Measurements from ENCODE around the gene POU2F2.

POU2F2 gene

DNA sequence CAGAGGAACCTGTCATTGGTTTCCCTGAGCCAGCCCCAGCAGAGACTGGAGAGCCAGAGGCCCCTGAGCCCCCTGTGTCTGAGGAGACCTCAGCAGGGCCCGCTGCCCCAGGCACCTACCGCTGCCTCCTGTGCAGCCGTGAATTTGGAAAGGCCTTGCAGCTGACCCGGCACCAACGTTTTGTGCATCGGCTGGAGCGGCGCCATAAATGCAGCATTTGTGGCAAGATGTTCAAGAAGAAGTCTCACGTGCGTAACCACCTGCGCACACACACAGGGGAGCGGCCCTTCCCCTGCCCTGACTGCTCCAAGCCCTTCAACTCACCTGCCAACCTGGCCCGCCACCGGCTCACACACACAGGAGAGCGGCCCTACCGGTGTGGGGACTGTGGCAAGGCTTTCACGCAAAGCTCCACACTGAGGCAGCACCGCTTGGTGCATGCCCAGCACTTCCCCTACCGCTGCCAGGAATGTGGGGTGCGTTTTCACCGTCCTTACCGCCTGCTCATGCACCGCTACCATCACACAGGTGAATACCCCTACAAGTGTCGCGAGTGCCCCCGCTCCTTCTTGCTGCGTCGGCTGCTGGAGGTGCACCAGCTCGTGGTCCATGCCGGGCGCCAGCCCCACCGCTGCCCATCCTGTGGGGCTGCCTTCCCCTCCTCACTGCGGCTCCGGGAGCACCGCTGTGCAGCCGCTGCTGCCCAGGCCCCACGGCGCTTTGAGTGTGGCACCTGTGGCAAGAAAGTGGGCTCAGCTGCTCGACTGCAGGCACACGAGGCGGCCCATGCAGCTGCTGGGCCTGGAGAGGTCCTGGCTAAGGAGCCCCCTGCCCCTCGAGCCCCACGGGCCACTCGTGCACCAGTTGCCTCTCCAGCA, 52.1 kb downstream of the POU2F2 start:
- no peak for DNase-seq (ENCODE audit: low spot score)

DNA sequence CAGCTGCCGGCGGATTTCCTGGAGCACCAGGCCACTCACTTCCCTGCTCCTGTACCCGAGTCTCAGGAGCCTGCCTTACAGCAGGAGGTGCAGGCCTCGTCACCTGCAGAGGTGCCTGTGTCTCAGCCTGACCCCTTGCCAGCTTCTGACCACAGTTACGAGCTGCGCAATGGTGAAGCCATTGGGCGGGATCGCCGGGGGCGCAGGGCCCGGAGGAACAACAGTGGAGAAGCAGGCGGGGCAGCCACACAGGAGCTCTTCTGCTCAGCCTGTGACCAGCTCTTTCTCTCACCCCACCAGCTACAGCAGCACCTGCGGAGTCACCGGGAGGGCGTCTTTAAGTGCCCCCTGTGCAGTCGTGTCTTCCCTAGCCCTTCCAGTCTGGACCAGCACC, 53.0 kb downstream of the POU2F2 start:
- DNase-seq (ENCODE audit: low spot score): no peak

DNA sequence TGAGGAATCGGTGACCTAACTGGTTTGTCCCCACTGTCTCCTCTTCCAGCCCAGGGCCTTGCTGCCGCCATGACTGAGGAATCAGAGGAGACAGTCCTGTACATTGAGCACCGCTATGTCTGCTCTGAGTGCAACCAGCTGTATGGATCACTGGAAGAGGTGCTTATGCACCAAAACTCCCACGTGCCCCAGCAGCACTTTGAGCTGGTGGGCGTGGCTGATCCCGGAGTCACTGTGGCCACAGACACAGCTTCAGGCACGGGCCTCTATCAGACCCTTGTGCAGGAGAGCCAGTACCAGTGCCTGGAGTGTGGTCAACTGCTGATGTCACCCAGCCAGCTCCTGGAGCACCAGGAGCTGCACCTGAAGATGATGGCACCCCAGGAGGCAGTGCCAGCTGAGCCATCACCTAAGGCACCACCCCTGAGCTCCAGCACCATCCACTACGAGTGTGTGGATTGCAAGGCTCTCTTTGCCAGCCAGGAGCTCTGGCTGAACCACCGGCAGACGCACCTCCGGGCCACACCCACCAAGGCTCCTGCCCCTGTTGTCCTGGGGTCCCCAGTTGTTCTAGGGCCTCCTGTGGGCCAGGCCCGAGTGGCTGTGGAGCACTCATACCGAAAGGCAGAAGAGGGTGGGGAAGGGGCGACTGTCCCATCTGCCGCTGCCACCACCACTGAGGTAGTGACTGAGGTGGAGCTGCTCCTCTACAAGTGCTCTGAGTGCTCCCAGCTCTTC, 53.5 kb downstream of the POU2F2 start:
- DNase-seq (ENCODE audit: low spot score): no peak

DNA sequence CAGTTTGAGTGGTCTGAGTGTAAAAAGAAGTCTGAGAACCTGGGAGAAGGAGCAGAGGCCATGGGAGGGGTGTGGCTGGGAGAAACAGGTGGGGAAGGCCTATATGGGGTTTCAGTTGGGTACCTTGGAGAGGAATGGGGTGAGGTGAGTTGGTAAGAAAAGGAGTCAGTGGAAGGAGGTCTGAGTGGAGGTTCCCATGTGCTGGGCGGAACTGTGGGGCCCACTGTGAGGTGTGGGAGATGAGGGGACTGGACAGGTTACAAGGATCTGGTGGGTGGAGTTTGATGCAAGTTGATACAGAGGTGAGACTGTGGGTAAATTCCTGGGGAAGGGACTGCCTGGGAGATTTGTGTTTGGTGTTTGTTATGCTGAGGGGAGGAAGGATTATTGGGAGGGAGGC, 54.2 kb downstream of the POU2F2 start:
- DNase-seq (ENCODE audit: low spot score): no peak

DNA sequence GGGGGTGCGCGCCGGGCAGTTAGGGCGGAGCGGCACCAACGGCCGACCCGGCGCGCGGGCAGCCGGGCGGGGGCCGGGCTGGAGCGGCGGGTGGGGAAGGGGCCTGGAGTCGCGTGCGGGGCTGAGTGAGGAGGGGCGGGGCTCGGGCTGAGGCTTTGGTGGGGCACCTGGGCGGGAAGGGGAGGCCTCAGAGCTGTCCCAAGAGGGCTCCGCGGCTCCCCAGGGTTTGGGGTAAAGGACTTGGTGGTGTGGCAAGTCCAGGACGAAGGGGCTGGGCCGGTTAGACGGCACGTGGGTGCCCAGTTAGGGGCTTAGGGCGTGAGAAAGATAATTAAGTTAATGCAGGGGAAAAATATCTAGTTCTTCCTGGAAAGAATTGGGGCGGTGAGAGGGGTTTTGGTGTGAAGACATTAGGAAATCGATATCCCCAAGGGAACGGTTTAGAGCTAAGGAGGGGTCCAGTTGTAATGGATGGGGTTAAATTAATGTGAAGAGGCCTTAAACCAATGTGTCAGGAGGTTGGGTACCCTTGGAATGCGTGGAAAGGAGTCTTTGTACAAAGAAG, 55.8 kb downstream of the POU2F2 start:
- no peak for DNase-seq (ENCODE audit: low spot score)

DNA sequence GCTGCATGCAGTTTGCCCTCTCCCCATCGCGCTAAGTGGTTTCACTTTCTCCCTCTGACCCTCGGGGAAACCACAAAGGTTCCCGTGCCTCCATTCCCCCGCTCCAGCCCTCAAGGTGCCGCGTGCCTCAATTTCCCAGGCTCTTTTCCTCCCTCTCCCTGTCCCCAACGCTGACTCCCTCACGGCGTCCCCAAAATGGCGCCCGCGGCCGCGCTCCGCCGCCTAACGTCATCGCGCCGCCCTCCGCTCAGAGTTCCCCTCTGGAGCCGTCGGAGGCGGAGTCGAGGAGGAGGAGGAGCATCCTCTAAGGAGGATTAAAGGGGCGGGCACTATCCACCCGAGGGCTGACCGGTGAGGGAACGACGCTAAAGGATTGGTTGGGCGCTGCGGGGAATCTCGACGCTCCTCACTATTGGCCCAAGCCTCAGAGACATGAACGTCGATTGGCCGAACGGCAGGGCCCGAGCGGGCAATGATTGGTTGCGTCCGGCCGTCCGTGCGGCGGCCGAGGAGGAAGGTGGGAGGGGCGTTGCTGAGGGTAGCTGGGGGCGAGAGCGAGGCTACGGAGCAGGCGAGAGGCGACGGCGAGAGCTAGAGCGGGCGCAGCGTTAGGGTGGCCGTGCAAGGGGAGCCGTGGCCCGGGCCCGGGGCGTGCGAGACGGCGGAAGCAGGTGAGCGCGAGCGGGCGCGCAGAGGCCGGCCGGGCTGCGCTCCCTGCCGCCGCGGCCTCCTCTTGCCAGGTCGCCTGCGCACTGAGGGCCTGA, 56.4 kb downstream of the POU2F2 start, which contains the start of gene ZNF574:
TSS of gene ZNF574 (plus strand) at position 551 of the 764 bp plus-strand sequence. CDS start 2,441 bp downstream, outside the sequence.
- DNase-seq (ENCODE audit: low spot score): peak; percentile 99

DNA sequence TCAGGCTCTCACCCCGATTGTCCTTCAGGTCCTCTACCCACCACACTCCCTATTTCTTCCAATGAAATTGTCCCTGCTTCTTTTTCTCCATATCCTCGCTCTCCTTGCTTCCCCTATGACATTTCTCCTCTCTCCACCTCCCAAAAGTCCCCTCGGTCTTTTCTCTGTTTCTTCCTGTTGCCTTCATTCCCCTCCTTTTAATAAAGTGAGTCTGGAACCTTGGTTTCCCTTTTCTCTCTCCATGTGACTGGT, 57.0 kb downstream of the POU2F2 start:
- no peak for DNase-seq (ENCODE audit: low spot score)

DNA sequence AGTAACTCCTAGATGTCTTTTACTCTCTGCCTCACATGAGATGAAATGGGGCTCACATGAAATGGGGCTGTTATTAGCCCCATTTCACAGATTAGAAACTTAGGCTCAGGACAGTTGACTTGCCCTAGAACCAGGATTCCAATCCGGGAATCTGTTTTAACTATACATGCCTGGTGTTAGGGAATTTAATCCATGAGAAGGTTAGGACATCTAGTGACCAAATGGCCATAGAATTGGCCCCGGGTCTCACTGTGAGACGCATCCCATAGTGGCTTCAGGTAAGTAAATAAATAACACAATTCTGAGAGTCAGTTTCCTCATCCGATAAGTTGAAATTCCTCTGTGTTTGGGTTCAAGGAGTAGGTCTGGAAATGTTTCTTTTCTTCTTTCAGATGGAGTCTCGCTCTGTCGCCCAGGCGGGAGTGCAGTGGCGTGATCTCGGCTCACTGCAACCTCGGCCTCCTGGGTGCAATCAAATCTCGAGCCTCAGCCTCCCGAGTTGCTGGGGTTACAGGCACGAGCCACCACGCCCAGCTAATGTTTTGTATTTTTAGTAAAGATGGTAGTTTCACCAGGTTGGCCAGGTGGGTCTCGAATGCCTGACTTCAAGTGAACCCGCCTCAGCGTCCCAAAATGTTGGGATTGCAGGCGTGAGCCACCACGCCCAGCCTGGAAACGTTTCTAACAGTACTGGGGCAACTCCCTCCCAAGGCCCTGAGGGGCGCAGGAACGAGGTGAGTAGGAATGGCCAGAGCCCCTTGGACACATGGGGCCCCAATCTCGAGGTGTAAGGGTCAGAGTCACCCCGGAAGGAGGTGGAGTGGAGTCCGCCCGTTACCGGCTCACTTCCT, 57.5 kb downstream of the POU2F2 start:
- peak; percentile 73 for DNase-seq (ENCODE audit: low spot score)

DNA sequence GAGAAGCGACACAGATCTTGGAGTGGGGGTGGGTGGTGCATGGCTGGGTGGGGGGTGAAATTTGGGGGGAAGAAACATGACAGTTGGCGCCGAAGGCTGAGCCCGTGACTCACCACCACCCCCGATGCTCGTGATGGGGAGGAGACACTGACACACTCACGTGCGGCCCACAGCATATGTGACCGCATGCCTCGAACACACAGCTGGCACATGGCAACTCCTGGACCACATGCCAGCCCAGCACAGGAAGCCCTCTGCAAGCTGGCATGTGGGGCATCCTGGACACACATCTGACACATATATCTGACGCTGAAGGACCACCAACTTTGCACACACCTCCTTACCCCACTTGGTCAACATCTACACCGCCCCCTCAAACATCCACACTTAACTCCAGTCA, 61.0 kb downstream of the POU2F2 start:
- no peak for DNase-seq (ENCODE audit: low spot score)

DNA sequence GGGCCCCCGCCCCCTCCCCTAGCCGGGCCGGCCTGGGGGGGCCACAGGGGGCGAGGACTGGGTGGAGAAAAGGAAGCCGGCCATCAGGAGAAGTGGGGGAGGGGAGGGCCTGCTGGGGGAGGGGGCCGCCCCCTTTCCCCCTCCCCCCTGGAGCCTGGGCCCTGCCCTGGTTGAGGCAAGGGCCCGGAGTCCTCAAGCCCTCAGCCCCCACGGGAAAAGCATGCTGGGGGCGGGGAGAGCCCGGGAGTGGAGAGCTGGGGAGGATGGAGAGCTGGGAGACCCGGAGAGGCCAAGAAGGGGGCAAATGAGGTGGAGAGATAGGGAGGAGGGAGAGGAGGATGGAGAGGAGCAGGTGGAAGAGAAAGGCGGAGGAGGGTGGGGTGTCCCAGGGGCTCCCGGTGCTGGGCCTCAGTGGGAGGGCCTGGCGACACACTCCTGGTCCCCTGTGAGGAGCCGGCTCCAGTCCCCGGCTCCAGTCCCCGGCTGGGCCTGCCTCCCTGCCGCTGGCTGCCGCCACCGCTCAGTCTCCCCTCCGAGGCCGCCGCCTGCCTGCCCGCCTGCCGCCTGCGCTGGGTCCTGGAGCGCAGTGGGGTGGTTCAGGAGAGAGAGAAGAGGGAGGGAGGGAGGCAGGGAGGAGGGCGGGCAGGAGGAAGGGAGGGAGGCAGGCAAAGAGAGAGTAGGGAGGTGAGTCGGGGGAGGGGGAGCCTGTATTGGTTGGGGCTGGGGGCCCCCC, 62.5 kb downstream of the POU2F2 start, which contains the start of gene GRIK5:
TSS of gene GRIK5 (minus strand) at position 588 of the 733 bp plus-strand sequence. CDS start 4,436 bp downstream, outside the sequence.
- no peak for DNase-seq (ENCODE audit: low spot score)

DNA sequence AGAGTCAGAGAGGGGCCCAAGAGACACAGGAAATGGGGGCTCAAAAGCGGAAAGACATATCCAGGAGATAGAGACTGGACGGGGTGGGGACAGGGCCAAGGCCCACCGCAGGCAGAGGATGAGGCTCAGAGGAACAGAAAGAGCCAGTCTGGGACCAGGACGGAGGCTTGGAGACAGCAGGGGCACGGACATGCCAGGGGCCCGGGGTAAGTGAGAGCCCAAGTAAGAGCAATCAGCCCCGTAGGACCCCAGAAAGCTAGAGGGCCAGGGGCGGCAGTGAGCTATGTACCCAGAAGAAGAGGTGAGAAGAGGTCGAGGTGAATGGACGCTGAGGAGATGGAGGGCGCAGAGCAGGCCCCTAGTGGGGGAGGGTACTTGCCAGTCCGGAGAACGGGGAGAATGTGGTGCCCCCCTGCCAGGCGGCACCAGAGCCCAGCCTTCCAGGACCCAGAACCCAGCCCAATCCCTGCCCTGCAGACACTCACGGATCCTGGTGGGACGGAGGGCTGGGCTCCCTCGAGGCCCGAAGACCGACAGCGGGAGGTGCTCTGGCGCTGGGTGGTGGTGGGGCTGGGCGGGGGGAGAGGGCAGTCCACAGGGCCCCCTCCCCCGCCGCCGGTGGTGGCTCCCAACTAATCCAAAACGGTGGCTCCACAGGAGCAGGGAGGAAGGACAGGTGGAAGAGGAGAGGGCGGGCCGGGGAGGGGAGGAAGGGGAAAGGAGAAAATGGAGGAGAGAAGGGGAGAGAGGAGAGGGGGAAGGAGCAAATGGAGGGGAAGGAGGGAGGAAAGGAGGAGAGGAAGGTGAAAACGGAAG, 63.3 kb downstream of the POU2F2 start:
- DNase-seq (ENCODE audit: low spot score): no peak

DNA sequence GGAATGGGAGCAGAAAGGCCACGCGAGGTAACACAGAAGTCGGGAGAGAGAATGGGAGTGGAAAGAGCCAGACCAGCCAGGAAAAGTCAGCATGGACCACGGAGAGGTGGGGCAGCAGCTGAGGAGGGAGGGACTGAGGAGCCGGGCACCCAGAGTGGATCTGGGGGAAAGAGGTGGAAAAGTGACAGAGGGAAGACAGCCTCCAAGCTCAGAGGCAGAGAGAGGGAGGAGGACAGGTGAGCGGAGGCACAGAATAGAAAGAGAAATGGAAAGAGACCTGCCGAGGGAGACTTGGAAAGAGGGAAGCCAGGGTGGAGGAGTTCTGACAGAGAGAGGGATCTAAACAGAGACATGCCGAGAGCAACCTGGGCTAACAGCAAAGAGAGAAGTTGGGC, 63.9 kb downstream of the POU2F2 start:
- no peak for DNase-seq (ENCODE audit: low spot score)

DNA sequence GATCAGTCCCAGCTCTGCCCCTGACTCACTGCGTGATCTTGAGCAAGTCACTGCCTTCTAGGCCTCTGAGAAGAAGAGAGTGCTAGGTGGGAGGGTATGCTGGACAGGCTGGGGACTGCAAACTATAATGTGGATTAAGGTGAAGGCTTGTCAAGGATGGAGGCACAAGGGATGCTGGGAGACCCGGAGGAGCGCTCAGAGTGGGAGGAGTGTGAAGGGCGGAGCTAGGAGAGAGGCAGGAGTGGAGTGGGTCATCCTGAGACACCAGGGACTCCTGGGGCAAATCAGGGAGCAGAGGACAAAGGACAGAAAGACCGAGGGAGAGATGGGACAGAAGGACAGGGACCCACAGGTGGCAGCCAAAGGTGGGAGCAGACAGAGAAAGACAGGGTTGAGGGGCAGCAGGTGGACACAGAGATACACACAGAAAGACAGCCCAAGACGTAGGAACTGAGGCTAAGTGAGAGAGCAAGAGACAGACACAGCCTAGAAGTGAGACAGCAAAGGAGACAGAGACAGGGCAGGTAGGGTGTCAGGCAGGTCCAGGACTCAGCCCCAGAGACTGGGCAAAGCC, 64.8 kb downstream of the POU2F2 start:
- DNase-seq (ENCODE audit: low spot score): no peak

DNA sequence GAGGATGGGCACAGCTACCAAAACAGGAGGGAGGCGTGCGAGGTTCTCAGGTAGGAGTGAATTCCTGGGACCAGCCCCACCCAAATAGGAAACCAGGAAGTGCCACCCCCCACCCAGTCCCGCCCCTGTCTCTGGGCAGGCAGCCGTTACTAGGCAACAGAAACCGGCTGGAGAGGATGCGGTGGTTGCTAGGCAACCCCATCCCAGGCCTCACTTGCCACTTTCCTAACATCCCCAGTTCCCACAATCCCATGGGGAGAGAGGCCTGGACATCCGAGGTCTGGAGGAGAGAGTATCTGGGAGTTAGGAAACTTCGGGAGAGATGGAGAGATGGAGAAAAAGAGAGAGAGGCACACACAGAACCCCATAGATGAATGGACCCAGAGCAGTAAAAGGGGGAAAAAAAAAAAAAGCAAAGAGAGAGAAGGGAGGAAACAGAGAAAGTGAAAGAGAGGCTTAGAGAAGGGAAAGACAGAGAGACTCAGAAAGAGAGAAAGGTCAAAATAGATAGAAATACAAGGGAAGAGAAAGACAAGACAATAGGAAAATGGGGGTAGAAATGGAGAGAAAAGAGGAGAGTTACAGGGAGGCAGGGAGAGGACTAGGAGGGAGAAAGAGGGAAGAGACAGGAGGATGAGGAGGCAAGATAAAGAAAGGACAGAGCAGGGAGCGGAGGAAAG, 66.0 kb downstream of the POU2F2 start:
- DNase-seq (ENCODE audit: low spot score): no peak

DNA sequence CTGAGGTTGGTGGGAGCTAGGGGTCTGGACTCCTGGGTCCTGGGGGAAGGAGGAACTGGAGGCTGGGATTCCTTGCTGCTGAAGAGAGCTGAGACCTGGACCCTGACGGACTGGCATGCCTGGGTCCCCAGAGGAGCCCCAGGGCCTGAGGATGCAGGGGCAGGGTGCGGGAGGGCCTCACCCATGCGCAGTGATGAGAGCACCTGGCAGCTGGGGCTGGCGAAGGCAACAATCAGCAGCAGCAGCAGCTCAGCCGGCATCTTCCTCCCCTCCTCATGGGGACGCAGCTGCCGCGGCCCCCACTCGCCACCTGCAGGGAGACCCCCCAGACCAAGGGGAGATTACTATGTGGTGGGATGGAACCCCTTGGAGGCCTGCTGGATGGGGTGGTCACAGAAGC, 66.7 kb downstream of the POU2F2 start:
- no peak for DNase-seq (ENCODE audit: low spot score)

DNA sequence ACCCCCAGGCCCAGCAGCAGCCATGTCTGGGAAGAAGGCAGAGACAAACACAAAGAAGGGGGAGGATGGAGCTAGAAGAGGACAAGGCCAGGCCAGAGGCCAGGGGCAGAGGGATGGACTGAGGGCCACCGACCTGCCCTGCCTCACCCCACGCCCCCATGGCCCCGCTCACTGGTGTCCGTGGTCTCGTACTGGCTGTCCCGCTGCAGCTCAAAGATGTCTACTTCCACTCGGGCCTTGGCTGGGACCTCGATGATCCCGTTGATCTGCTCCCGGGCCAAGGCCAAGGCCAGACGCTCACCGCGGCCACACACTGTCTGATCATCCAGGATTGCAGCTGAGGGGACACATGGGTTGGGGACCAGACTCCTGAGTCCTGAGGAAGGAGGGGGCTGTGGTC, 67.2 kb downstream of the POU2F2 start:
- no peak for DNase-seq (ENCODE audit: low spot score)

DNA sequence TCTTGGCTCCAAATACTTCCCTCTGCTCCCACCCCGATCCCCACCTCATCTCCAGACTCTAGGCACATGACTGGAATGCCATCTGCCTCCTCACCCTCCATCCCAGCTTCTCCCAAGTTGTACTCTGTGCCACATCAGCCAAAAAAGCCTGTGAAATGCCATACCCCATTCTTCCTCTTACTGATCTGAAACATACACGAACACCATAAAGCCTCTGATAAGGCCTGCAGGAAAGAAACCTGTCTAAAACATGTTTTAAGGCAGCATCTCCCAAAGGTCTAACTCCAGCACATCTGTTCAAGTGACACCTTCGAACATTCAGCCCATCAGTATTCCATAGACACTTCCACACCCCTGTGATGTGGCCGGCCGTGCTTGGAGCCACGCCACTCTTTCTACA, 67.8 kb downstream of the POU2F2 start:
- DNase-seq (ENCODE audit: low spot score): no peak

DNA sequence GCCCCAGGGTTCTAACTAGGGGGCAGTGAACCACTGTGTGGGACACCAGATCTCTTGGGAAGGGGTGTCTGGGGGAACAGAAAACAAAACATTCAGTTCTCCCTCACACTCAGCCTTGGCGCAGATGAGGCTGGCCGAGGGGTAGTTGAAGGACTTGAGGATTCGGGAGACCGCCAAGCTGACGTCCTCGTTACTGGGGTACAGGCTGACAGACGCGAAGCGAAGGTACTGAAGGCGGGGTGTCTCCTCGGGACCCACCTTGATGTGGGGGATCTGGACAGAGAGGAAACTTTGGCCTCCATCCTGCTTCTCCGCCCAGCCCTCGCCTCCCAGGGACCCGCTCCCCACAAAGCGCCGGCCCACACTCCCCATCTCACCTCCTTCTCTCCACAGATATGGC, 69.9 kb downstream of the POU2F2 start:
- DNase-seq (ENCODE audit: low spot score): no peak

DNA sequence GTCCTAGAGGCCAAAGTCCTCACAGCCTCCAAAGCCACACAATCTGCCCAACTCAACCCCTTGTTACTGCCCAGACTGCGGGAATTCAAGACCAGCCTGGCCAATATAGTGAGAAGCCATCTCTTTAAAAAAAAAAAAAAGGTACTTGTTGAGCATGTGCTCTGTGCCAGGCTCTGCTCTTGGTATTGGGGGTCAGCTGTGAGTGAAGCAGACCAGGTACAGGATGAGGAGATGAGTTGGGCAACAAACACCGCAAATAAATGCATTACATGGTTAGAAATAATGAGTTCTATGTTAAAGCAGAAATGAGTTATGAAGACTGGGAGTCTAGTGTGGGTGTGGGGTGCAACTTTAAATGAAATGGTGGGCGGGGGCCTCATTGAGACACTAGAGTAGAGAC, 72.1 kb downstream of the POU2F2 start:
- DNase-seq (ENCODE audit: low spot score): no peak
